Measurements from ENCODE around the gene CDH24. TPM values are rescaled to one million over a fixed set of nuclear protein-coding genes. Genes with fewer than 3 reads are reported as not detected.

CDH24 gene
- total RNA-seq, 1 experiment from 2014 or later, result 17.9 TPM

DNA sequence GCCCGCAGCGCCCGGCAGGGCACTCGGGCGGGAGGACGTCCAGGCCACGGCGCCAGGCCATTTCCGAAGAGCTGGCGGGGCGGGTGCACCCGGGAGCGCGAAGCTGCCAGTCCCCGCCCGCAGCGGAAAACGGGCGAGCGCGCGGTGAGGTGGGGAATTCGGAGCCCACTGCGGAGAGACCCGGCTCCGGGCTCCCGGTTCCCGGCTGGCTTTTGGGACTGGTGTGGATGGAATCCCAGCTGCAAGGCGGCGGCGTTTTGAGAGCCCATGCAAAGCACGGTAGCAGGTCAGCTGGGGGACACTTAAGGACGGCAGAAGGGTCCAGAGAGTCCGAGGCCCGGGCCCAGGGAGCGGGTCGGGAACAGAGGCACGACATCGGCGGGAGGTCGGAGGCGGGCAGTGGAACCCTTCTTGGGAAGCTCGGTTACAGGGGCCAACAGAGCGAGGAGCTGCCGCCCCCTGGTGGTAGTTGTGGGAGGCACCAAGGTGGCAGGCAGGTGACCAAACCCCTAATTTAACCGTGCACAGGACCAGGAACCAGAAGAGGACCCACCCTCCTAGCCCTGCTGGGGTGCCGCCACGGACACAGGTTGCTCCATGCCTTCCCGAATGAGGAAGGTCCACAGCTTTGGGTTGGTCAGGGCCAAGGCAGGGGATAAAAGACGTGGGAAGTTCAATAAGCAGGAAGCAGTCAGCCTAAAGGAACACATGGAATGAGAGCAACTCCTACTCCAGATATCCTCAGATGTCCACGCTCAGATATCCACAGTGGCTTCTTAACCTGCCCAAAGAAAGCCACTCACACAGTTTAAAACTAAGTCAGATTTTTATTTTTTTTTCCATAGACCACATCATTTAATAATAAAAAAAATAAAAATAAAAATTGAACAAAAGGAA is 685 bp upstream of the CDH24 start (continued):
- TF ChIP-seq, protein P1, sequence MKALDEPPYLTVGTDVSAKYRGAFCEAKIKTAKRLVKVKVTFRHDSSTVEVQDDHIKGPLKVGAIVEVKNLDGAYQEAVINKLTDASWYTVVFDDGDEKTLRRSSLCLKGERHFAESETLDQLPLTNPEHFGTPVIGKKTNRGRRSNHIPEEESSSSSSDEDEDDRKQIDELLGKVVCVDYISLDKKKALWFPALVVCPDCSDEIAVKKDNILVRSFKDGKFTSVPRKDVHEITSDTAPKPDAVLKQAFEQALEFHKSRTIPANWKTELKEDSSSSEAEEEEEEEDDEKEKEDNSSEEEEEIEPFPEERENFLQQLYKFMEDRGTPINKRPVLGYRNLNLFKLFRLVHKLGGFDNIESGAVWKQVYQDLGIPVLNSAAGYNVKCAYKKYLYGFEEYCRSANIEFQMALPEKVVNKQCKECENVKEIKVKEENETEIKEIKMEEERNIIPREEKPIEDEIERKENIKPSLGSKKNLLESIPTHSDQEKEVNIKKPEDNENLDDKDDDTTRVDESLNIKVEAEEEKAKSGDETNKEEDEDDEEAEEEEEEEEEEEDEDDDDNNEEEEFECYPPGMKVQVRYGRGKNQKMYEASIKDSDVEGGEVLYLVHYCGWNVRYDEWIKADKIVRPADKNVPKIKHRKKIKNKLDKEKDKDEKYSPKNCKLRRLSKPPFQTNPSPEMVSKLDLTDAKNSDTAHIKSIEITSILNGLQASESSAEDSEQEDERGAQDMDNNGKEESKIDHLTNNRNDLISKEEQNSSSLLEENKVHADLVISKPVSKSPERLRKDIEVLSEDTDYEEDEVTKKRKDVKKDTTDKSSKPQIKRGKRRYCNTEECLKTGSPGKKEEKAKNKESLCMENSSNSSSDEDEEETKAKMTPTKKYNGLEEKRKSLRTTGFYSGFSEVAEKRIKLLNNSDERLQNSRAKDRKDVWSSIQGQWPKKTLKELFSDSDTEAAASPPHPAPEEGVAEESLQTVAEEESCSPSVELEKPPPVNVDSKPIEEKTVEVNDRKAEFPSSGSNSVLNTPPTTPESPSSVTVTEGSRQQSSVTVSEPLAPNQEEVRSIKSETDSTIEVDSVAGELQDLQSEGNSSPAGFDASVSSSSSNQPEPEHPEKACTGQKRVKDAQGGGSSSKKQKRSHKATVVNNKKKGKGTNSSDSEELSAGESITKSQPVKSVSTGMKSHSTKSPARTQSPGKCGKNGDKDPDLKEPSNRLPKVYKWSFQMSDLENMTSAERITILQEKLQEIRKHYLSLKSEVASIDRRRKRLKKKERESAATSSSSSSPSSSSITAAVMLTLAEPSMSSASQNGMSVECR (CRISPR knock-in tag; IDR thresholded peaks at IDR 0.05; ENCODE audit: borderline replicate concordance), result no peak
- TF ChIP-seq PRRX2 (CRISPR knock-in tag; IDR thresholded peaks at IDR 0.05), result peak; percentile 43; the same call in 1 of the 2 replicates
- TF ChIP-seq, protein P2, sequence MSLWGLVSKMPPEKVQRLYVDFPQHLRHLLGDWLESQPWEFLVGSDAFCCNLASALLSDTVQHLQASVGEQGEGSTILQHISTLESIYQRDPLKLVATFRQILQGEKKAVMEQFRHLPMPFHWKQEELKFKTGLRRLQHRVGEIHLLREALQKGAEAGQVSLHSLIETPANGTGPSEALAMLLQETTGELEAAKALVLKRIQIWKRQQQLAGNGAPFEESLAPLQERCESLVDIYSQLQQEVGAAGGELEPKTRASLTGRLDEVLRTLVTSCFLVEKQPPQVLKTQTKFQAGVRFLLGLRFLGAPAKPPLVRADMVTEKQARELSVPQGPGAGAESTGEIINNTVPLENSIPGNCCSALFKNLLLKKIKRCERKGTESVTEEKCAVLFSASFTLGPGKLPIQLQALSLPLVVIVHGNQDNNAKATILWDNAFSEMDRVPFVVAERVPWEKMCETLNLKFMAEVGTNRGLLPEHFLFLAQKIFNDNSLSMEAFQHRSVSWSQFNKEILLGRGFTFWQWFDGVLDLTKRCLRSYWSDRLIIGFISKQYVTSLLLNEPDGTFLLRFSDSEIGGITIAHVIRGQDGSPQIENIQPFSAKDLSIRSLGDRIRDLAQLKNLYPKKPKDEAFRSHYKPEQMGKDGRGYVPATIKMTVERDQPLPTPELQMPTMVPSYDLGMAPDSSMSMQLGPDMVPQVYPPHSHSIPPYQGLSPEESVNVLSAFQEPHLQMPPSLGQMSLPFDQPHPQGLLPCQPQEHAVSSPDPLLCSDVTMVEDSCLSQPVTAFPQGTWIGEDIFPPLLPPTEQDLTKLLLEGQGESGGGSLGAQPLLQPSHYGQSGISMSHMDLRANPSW (CRISPR knock-in tag; conservative IDR thresholded peaks at IDR 0.05; ENCODE audit: low read depth), result no peak
- TF ChIP-seq, protein P3, sequence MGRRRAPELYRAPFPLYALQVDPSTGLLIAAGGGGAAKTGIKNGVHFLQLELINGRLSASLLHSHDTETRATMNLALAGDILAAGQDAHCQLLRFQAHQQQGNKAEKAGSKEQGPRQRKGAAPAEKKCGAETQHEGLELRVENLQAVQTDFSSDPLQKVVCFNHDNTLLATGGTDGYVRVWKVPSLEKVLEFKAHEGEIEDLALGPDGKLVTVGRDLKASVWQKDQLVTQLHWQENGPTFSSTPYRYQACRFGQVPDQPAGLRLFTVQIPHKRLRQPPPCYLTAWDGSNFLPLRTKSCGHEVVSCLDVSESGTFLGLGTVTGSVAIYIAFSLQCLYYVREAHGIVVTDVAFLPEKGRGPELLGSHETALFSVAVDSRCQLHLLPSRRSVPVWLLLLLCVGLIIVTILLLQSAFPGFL (CRISPR knock-in tag; IDR thresholded peaks at IDR 0.05; ENCODE audit: borderline replicate concordance), result peak; percentile 67; the same call in 1 of the 2 replicates

DNA sequence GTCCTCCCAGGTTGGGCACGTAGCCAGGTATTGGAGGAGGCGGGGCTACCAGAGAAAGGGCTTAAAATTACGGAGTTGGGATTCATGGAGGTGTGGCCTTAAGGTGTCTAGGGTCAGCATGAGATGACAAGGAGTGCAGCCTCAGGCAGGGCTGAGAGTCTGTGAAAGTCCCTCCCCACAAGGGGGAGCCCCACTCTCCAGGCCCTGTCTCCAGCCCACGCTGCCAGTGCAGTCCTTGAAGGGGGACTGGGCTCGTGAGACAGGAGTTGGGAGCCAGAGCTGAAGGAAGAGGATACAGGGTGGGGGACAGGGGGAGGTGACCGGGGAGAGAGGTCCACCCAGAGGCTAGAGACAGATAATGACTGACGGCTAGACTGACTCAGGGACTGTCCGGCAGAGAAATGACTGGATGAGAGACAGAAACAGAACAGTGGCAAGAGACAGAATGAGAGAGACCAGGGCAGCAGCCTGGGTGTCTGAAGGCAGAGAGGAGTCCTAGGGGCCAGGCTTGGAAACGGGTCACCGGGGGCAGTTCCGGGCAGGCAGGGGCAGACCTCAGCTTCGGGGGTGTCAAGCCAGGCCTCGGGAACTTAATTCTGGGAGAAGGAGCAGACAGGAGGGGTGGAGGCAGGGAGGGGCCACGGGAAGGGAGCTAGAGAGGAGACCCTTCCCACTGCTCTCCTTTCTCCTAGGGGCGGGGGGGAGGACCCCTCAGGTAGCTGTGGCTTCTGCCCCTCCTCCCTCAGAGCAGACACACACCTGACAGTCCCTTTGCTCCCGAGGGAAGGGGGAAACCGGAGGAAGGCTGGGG is 970 bp downstream of the CDH24 start:
- H3K27ac Mint-ChIP-seq, result no peak overlapping the region; the same call in 1 of the 2 replicates
- CTCF ChIA-PET, result interaction anchor here (0.8 to 8.8 kb wide), 21 partner anchors 12 to 126 kb away, joined by 3 to 224 read pairs (median 9); partner anchors contain the start of genes ACIN1, AJUBA, C14orf119 and HAUS4
- ATAC-seq, result peak; percentile 65
- H3K4me3 Mint-ChIP-seq, result peak overlapping the region; percentile 71
- H3K36me3 Mint-ChIP-seq, result peaks cover 20% of the 10 kb centered on the region
- POLR2A ChIA-PET, result interaction anchor here (0.7 to 1.7 kb wide), 4 partner anchors 39 to 74 kb away, joined by 4 to 5 read pairs (median 4); partner anchors contain the start of genes ACIN1, AJUBA and C14orf119
- H3K9me3 Mint-ChIP-seq, result no peaks in the 10 kb centered on the region
- peaks cover 5% of the 10 kb centered on the region; the same call in 1 of the 2 replicates for H3K27me3 Mint-ChIP-seq (ENCODE audit: low read depth)
- H3K4me1 Mint-ChIP-seq, result peaks cover 16% of the 10 kb centered on the region
- DNase-seq (ENCODE audit: low spot score), result peak; percentile 81
- TF ChIP-seq, protein P4, sequence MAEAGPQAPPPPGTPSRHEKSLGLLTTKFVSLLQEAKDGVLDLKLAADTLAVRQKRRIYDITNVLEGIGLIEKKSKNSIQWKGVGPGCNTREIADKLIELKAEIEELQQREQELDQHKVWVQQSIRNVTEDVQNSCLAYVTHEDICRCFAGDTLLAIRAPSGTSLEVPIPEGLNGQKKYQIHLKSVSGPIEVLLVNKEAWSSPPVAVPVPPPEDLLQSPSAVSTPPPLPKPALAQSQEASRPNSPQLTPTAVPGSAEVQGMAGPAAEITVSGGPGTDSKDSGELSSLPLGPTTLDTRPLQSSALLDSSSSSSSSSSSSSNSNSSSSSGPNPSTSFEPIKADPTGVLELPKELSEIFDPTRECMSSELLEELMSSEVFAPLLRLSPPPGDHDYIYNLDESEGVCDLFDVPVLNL (CRISPR knock-in tag; IDR thresholded peaks at IDR 0.05; ENCODE audit: borderline replicate concordance, low read depth), result no peak
- TF ChIP-seq, protein P5, sequence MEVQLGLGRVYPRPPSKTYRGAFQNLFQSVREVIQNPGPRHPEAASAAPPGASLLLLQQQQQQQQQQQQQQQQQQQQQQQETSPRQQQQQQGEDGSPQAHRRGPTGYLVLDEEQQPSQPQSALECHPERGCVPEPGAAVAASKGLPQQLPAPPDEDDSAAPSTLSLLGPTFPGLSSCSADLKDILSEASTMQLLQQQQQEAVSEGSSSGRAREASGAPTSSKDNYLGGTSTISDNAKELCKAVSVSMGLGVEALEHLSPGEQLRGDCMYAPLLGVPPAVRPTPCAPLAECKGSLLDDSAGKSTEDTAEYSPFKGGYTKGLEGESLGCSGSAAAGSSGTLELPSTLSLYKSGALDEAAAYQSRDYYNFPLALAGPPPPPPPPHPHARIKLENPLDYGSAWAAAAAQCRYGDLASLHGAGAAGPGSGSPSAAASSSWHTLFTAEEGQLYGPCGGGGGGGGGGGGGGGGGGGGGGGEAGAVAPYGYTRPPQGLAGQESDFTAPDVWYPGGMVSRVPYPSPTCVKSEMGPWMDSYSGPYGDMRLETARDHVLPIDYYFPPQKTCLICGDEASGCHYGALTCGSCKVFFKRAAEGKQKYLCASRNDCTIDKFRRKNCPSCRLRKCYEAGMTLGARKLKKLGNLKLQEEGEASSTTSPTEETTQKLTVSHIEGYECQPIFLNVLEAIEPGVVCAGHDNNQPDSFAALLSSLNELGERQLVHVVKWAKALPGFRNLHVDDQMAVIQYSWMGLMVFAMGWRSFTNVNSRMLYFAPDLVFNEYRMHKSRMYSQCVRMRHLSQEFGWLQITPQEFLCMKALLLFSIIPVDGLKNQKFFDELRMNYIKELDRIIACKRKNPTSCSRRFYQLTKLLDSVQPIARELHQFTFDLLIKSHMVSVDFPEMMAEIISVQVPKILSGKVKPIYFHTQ (CRISPR knock-in tag; IDR thresholded peaks at IDR 0.05), result no peak
- TF ChIP-seq RORB (CRISPR knock-in tag; IDR thresholded peaks at IDR 0.05) (no peak), ZNF671 (CRISPR knock-in tag; IDR thresholded peaks at IDR 0.05) (no peak), FOXJ3 (CRISPR knock-in tag; IDR thresholded peaks at IDR 0.05; ENCODE audit: borderline replicate concordance) (no peak), ATF1 (CRISPR knock-in tag; IDR thresholded peaks at IDR 0.05) (no peak), ZNF396 (CRISPR knock-in tag; IDR thresholded peaks at IDR 0.05; ENCODE audit: borderline replicate concordance) (no peak)
- TF ChIP-seq, protein P6, sequence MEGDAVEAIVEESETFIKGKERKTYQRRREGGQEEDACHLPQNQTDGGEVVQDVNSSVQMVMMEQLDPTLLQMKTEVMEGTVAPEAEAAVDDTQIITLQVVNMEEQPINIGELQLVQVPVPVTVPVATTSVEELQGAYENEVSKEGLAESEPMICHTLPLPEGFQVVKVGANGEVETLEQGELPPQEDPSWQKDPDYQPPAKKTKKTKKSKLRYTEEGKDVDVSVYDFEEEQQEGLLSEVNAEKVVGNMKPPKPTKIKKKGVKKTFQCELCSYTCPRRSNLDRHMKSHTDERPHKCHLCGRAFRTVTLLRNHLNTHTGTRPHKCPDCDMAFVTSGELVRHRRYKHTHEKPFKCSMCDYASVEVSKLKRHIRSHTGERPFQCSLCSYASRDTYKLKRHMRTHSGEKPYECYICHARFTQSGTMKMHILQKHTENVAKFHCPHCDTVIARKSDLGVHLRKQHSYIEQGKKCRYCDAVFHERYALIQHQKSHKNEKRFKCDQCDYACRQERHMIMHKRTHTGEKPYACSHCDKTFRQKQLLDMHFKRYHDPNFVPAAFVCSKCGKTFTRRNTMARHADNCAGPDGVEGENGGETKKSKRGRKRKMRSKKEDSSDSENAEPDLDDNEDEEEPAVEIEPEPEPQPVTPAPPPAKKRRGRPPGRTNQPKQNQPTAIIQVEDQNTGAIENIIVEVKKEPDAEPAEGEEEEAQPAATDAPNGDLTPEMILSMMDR (IDR thresholded peaks at IDR 0.05), result peak; percentile 62
- TF ChIP-seq, protein P7, sequence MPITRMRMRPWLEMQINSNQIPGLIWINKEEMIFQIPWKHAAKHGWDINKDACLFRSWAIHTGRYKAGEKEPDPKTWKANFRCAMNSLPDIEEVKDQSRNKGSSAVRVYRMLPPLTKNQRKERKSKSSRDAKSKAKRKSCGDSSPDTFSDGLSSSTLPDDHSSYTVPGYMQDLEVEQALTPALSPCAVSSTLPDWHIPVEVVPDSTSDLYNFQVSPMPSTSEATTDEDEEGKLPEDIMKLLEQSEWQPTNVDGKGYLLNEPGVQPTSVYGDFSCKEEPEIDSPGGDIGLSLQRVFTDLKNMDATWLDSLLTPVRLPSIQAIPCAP (CRISPR knock-in tag; IDR thresholded peaks at IDR 0.05), result no peak
- TF ChIP-seq, protein P8, sequence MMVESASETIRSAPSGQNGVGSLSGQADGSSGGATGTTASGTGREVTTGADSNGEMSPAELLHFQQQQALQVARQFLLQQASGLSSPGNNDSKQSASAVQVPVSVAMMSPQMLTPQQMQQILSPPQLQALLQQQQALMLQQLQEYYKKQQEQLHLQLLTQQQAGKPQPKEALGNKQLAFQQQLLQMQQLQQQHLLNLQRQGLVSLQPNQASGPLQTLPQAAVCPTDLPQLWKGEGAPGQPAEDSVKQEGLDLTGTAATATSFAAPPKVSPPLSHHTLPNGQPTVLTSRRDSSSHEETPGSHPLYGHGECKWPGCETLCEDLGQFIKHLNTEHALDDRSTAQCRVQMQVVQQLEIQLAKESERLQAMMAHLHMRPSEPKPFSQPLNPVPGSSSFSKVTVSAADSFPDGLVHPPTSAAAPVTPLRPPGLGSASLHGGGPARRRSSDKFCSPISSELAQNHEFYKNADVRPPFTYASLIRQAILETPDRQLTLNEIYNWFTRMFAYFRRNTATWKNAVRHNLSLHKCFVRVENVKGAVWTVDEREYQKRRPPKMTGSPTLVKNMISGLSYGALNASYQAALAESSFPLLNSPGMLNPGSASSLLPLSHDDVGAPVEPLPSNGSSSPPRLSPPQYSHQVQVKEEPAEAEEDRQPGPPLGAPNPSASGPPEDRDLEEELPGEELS (CRISPR knock-in tag; IDR thresholded peaks at IDR 0.05), result no peak

All from WTC11 (cell line).